Endothelial cell of umbilical vein (primary cell): ENCODE measurements around the gene RANBP17.

ENCODE experiments used
- CTCF ChIP-seq, 2 donors: IDR thresholded peaks; 1 replicate in 1 of 2; 2 replicates in 1 of 2; pipeline ENCODE4 v1.5.1; 2011; ENCODE audit warnings: low read length in 2 of 2, mild to moderate bottlenecking in 2 of 2, moderate library complexity in 2 of 2, control low read depth in 1 of 2, inconsistent platforms in 1 of 2, low read depth in 1 of 2; ENCODE audit not compliant: insufficient read depth in 1 of 2; ENCODE audit errors: extremely low read depth in 1 of 2
- EZH2 ChIP-seq: IDR thresholded peaks from 2 replicates; pipeline ENCODE4 v1.6.1; 2012; ENCODE audit warnings: borderline replicate concordance, low read depth, mild to moderate bottlenecking, moderate library complexity, low read length, inconsistent platforms; ENCODE audit not compliant: severe bottlenecking
- JUN ChIP-seq: IDR thresholded peaks from 2 replicates; pipeline ENCODE4 v1.6.1; 2011; ENCODE audit warnings: borderline replicate concordance, low read depth; ENCODE audit not compliant: insufficient read length, insufficient read depth
- MAX ChIP-seq: IDR thresholded peaks from 2 replicates; pipeline ENCODE4 v1.6.1; 2011; ENCODE audit not compliant: insufficient read depth, insufficient read length
- MYC ChIP-seq: IDR thresholded peaks from one replicate; pipeline ENCODE4 v1.6.1; 2011; ENCODE audit warnings: mild to moderate bottlenecking, low read depth, low read length
- POLR2A ChIP-seq: IDR thresholded peaks from 2 replicates; pipeline ENCODE4 v1.6.1; 2012; ENCODE audit warnings: low read depth, mild to moderate bottlenecking, control low read depth, low read length
- POLR2AphosphoS5 ChIP-seq: IDR thresholded peaks from 2 replicates; pipeline ENCODE4 v1.6.1; 2012; ENCODE audit warnings: low read depth, mild to moderate bottlenecking, control low read depth, low read length, moderate library complexity; ENCODE audit not compliant: insufficient read depth

GRCh38 chr5:170863646-170864045 lies 1.8 kb downstream of the RANBP17 start:
- TF ChIP-seq POLR2A = no peak
- no peak for TF ChIP-seq CTCF (IDR thresholded peaks at IDR 0.05; ENCODE audit: extremely low read depth in 1 of 2, insufficient read depth in 1 of 2, low read depth in 1 of 2, low read length in 2 of 2)
- TF ChIP-seq MYC = no peak
- no peak for TF ChIP-seq EZH2
- TF ChIP-seq JUN = no peak
- no peak for TF ChIP-seq POLR2AphosphoS5
- TF ChIP-seq MAX = no peak
